Sigmoid colon (tissue), 7 donors: ENCODE results near the gene RNF212. TPM values are rescaled to one million over a fixed set of nuclear protein-coding genes. Genes with fewer than 3 reads are reported as not detected.
A peak's percentile ranks its signal among the peaks of the same experiment; 100 is the strongest.

Source experiments
- DNase-seq: peaks from one replicate; pipeline ENCODE4 v3.0.0-alpha.2; 2019
- H3K27ac ChIP-seq, 4 donors: fragments of 200-600 bp; sonication (generic); one replicate each; pipeline ENCODE4 v1.5.1; 2016 to 2019; ENCODE audit warnings: mild to moderate bottlenecking in 1 of 4
- H3K27me3 ChIP-seq, 3 donors: fragments of 200-600 bp; sonication (generic); one replicate each; pipeline ENCODE4 v1.5.1; 2019; ENCODE audit warnings: mild to moderate bottlenecking in 1 of 3
- H3K36me3 ChIP-seq, 4 donors: fragments of 200-600 bp; sonication (generic); one replicate each; pipeline ENCODE4 v1.5.1; 2016 to 2019
- H3K4me1 ChIP-seq, 4 donors: fragments of 200-600 bp; sonication (generic); one replicate each; pipeline ENCODE4 v1.5.1; 2017 to 2019
- H3K4me3 ChIP-seq, 4 donors: fragments of 200-600 bp; sonication (generic); one replicate each; pipeline ENCODE4 v1.5.1; 2017 to 2019; ENCODE audit warnings: mild to moderate bottlenecking in 2 of 4, moderate library complexity in 1 of 4
- H3K9me3 ChIP-seq, 4 donors: fragments of 200-600 bp in 3 of 4; sonication (generic) in 3 of 4; one replicate each; pipeline versions ENCODE4 v1.5.1 to v1.6.1; 2013 to 2019
- EP300 ChIP-seq, 4 donors: sonication (generic); formaldehyde crosslinking; IDR thresholded peaks; one replicate each; pipeline ENCODE4 v1.6.1; 2017; ENCODE audit warnings: antibody characterized with exemption in 4 of 4
- POLR2A ChIP-seq, 2 donors: fragments of 450-650 bp; IDR thresholded peaks; one replicate each; pipeline ENCODE4 v1.6.1; 2016; ENCODE audit warnings: antibody characterized with exemption in 2 of 2, mild to moderate bottlenecking in 2 of 2, moderate library complexity in 2 of 2
- POLR2AphosphoS5 ChIP-seq, 4 donors: sonication (generic); formaldehyde crosslinking; IDR thresholded peaks; one replicate each; pipeline ENCODE4 v1.6.1; 2017; ENCODE audit warnings: antibody characterized with exemption in 4 of 4
- WGBS, 2 donors: extraction: QIAGEN DNeasy Blood & Tissue Kit; methylation state at CpG; one replicate each; pipeline ENCODE4 v1.1.7; 2013; 5-methylcytosine and 5-hydroxymethylcytosine counted together
- intact Hi-C: fragments of 100-400 bp; cut with DNase I; formaldehyde crosslinking; loops from one replicate; pipeline ENCODE4 v1.15.1; 2023
- polyA plus RNA-seq, 3 donors: library from polyadenylated mRNA; stranded (reverse); fragments of 200-250 nt; gene quantifications; one replicate each; pipeline ENCODE4 v1.2.3, GENCODE V29; 2013
- total RNA-seq, 4 donors: library from RNA; depleted of rRNA; stranded (reverse); fragments of >200 nt; gene quantifications; one replicate each; pipeline ENCODE4 v1.1.0, GENCODE V29; 2016
- TF ChIP-seq, protein P1 (sequence below), 4 experiments: fragments of 450-650 bp in 3 of 4; fragments of 200-600 bp in 1 of 4; IDR thresholded peaks; one replicate each; pipeline ENCODE4 v1.5.1; 2016 to 2019; ENCODE audit warnings: antibody characterized with exemption in 4 of 4, mild to moderate bottlenecking in 3 of 4, moderate library complexity in 2 of 4
- donor health status: healthy with polysubstance abuse.
- donor health status: Bipolar disorder and iron deficiency.
- donor health status: healthy.

The RNF212 gene
- total and polyA plus RNA-seq, 7 donors: 0.60 to 12.8 (median 4.0) TPM; not detected in 1

DNA sequence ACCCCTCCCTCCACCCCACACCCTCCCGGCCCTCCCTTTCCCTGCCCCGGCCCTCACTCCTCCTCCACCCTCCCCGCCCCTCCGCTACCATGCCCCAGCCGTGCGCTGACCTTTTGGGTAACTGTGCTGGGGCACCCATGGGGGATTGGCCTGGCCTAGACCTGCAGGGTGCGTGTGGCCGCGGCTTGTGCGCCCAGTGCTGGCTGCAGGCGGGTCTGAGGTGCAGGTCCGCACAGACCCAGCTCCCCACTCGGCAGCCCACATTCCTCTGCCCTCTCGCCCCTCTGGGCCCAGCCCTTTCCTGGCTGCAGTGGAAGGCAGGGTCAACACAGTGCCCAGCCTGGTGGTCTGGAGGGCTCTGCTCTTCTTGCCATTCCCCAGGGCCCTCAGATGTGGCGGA, 77.3 kb downstream of the RNF212 start:
- no peaks in the 10 kb centered on the region for H3K36me3 ChIP-seq
- intact Hi-C loops: no loop called here
- no peak overlapping the region for H3K4me3 ChIP-seq
- 62 to 81% methylated on average over 15 of the region's 15 CpGs for WGBS, 2 donors
- peaks cover 3 to 57% (median 25%) of the 10 kb centered on the region in 3 donors for H3K27me3 ChIP-seq
- DNase-seq: no peak
- TF ChIP-seq, protein P1, sequence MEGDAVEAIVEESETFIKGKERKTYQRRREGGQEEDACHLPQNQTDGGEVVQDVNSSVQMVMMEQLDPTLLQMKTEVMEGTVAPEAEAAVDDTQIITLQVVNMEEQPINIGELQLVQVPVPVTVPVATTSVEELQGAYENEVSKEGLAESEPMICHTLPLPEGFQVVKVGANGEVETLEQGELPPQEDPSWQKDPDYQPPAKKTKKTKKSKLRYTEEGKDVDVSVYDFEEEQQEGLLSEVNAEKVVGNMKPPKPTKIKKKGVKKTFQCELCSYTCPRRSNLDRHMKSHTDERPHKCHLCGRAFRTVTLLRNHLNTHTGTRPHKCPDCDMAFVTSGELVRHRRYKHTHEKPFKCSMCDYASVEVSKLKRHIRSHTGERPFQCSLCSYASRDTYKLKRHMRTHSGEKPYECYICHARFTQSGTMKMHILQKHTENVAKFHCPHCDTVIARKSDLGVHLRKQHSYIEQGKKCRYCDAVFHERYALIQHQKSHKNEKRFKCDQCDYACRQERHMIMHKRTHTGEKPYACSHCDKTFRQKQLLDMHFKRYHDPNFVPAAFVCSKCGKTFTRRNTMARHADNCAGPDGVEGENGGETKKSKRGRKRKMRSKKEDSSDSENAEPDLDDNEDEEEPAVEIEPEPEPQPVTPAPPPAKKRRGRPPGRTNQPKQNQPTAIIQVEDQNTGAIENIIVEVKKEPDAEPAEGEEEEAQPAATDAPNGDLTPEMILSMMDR (IDR thresholded peaks at IDR 0.05): no peak
- peaks cover 0 to 25% (median 20%) of the 10 kb centered on the region in 4 donors for H3K4me1 ChIP-seq
- H3K27ac ChIP-seq: no peak overlapping the region
- H3K9me3 ChIP-seq: no peaks in the 10 kb centered on the region

DNA sequence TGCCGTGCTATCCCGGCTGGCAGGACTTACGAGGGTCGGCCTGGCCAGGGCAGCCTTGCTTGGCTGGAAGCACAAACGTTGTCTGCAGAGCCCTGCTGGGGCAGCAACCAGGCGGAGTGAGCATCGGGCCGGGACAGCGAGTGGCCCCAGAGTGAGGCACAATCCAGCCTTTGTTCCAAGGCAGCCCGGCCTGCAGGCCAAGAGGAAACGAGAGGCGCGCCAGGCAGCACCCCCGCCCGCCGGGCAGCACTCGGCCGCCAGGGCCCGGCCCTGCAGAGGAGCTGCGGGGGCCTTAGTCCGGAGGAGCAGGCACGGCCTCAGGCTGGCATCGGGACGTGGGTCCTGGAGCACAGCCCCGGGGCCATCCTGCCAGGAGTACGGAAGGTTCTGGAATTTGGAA, 77.9 kb downstream of the RNF212 start:
- TF ChIP-seq EP300 (IDR thresholded peaks at IDR 0.05): no peak
- TF ChIP-seq POLR2AphosphoS5 (IDR thresholded peaks at IDR 0.05): no peak
- TF ChIP-seq, protein P1 (IDR thresholded peaks at IDR 0.05): no peak
- TF ChIP-seq POLR2A (IDR thresholded peaks at IDR 0.05): no peak
- no peaks in the 10 kb centered on the region for H3K36me3 ChIP-seq
- H3K4me1 ChIP-seq: peaks cover 0 to 20% (median 15%) of the 10 kb centered on the region in 4 donors
- peaks cover 0 to 57% (median 25%) of the 10 kb centered on the region in 3 donors for H3K27me3 ChIP-seq
- 19 to 67% methylated on average over 26 of the region's 26 CpGs for WGBS, 2 donors
- no peaks in the 10 kb centered on the region for H3K9me3 ChIP-seq
- intact Hi-C loops: no loop called here
- H3K27ac ChIP-seq: no peak overlapping the region
- DNase-seq: no peak
- no peak overlapping the region for H3K4me3 ChIP-seq

GRCh38 chr4:1033840-1034551, 79.4 kb downstream of the RNF212 start:
- peaks cover 0 to 58% (median 39%) of the 10 kb centered on the region in 3 donors for H3K27me3 ChIP-seq
- intact Hi-C loops: no loop called here
- TF ChIP-seq EP300 (IDR thresholded peaks at IDR 0.05) (no peak), POLR2AphosphoS5 (IDR thresholded peaks at IDR 0.05) (no peak), POLR2A (IDR thresholded peaks at IDR 0.05) (no peak)
- TF ChIP-seq, protein P1 (IDR thresholded peaks at IDR 0.05): no peak
- DNase-seq: no peak
- H3K9me3 ChIP-seq: no peaks in the 10 kb centered on the region
- no peaks in the 10 kb centered on the region for H3K36me3 ChIP-seq
- WGBS, 2 donors: 22 to 63% methylated on average over 35 of the region's 35 CpGs
- peaks cover 0 to 12% (median 11%) of the 10 kb centered on the region in 4 donors for H3K4me1 ChIP-seq
- H3K4me3 ChIP-seq: peak overlapping the region in 3 of 4 donors; percentile 19 to 25 (median 21)
- H3K27ac ChIP-seq: peak overlapping the region in 3 of 4 donors; percentile 8 to 67 (median 21)

GRCh38 chr4:1032861-1033260, 80.5 kb downstream of the RNF212 start:
- Histone ChIP-seq H3K27ac (no peak overlapping the region), H3K4me1 (peaks cover 0 to 12% (median 11%) of the 10 kb centered on the region in 4 donors), H3K36me3 (no peaks in the 10 kb centered on the region), H3K27me3 (peaks cover 0 to 62% (median 50%) of the 10 kb centered on the region in 3 donors), H3K9me3 (no peaks in the 10 kb centered on the region), H3K4me3 (no peak overlapping the region)
- intact Hi-C loops: no loop called here
- 52 to 83% methylated on average over 10 of the region's 10 CpGs for WGBS, 2 donors
- no peak for DNase-seq
- TF ChIP-seq, protein P1 (IDR thresholded peaks at IDR 0.05): no peak
- TF ChIP-seq EP300 (IDR thresholded peaks at IDR 0.05): no peak
- TF ChIP-seq POLR2AphosphoS5 (IDR thresholded peaks at IDR 0.05): no peak
- no peak for TF ChIP-seq POLR2A (IDR thresholded peaks at IDR 0.05)
